GM19240 (cell line): Measurements from ENCODE around the gene NDFIP1.
"Not testable (repeated sequence)": the region's sequence is repeated elsewhere in the genome, so short reads cannot be mapped to it uniquely, and the experiment has no call there.

Experiments used
- DNase-seq: peaks from one replicate; pipeline ENCODE4 v3.0.0; 2011; ENCODE audit warnings: low spot score; ENCODE audit not compliant: insufficient read length

Gene NDFIP1

GRCh38 chr5:142186857-142187594, 78.4 kb downstream of the NDFIP1 start:
- DNase-seq, result no peak

- not testable (repeated sequence) for DNase-seq
Observed at GRCh38 chr5:142188691-142189090, 80.1 kb downstream of the NDFIP1 start.

DNA sequence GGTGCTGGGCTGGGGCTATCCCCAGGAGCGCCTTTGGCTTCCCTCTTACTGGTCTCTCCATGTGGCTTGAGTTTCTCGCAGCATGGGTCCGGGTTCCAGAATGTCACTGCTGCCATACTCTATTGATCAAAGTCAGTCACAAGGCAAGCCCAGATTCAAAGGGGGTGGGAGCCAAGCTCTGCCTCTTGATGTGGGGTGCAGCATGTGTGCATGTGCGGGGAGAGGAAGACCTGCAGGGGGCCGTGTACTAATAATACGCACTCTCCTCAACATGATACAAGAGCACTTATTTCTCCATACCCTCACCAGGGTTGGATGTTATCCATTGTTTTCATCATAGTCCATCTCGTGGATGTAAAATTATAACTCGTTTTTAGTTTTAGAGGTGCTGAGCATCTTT, 81.2 kb downstream of the NDFIP1 start:
- DNase-seq, result no peak

- DNase-seq, result no peak
Observed at GRCh38 chr5:142191776-142192175, 83.2 kb downstream of the NDFIP1 start.

DNA sequence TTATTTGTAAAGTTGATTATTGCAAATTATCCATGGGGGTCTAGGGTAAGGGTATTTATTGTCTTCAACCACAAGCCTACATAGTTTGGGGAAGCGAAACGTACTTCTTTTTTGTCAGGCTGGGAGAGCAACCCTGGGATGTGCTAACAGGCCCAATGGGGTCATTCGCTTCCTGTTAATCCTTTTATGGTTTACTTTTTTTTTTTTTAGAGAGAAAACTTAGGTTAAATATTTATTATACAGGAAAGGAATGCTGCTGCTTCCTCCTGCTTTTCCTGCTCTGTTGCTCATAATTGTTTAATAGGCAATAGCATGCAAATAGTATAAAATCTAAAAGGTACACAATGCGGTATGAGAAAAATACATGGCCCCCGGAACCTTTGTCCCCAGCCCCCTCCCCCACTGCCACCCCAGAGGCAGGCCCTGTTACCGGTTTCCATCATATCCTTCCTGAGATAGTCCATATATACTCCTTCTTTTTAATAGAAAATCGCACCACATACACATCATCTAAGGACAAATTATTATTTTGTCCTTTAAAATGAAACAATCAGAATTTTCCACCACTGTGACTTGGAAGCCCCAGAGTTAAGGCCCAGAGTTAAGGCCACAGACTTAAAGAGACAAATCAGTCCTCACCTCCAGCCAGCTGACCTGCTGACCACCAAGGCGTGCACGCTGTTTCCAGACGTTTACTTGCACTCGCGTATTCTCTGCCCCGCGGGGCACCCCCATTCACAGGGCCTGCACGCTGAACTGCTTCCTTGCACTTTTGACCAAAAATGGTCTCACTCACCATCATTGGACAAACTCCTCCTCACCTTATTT, 83.9 kb downstream of the NDFIP1 start:
- no peak for DNase-seq

GRCh38 chr5:142193114-142193428, 84.5 kb downstream of the NDFIP1 start:
- DNase-seq, result no peak

DNA sequence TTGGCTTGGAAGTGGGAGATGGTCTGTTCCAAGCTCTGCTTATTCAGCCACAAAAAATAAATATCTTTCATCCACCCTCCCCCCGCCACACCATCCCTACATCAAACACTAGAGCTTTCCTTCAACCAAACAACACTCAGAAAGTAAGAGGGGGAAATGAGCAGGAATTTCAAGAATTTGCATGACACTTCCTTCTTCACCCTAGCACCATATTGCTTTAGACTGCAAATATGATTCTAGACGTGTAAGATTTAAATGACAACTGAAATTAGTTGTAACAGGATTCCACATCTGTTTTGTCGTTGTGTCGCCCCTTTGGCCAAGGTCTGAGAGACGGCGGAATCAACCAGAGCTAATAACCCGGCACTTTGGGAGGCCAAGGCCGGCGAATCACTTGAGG, 88.5 kb downstream of the NDFIP1 start:
- no peak for DNase-seq

DNA sequence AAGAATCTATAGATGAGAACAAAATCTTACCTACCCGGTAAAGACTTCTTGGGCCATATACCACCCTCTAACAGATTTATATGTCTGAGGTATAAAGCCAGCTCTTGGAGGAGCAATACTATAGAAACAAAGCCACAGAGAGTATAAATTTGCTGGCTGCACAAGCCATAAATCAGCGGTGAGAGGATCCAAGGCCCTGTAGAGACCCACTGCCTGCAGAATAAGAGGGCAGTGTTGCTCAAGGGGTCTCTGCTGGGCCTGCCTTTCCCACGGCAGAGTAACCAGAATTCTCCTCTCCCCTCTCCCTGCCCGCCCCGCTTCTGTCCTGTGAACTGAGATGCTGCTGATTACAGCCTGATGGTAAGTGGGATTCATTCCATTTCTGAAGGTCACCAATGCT, 89.2 kb downstream of the NDFIP1 start:
- no peak for DNase-seq

DNA sequence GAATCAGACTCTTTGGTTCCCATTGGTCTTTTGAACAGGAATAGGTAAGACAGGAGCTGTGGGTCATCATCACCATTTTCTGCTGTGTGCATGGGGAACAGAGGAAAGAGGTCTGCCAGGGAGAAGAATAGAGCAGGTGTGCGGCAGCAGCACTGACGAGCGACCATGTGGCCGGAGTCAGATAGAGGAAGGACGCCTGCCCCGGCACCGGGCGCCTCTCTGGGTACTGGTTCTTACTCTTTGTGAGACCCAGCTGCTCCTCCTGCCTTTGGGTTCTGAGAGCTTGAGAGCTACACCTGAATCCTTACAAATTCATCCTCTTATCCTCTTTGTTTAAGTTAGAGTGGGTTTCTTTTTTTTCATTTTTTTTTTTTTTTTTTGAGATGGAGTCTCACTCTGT, 90.8 kb downstream of the NDFIP1 start:
- DNase-seq, result no peak

DNA sequence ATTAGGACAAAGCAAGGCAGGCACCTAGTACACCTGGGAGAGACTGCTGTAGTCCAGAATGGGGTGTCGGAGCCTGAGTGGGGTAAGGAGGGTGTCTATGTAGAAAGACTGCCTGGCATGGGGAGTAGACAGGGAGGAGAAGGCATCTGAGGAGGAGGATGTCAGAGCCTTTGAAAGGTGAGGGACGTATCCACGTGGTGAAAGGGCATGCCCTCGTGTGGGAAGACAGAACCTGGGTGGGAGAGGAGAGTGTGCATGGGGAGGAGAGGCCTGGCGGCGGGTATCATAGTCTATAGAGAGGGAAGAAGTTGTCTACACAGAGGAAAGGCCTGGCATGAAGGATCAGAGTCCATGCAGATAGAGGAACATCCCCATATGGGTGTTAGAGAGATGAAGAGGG, 91.8 kb downstream of the NDFIP1 start:
- DNase-seq, result no peak

DNA sequence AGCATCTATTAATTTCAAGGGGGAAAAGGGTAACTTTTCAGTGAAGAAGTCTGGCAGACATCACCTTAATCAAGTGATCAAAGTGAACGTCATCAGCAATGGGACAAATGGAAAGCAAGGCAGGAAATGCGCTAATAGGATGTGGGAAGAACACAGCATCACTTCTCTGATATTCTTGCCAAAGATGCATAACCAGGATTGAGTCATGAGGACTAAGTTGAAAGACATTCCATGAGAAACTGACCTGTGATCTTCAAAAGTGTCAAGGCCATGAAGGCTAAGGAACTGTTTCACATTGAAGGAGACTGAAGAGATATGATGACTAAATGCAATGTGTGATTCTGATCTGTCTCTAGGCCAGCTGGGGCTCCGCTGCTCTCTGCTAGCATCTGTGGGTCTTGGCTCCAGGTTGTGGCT, 92.9 kb downstream of the NDFIP1 start:
- DNase-seq, result no peak

DNA sequence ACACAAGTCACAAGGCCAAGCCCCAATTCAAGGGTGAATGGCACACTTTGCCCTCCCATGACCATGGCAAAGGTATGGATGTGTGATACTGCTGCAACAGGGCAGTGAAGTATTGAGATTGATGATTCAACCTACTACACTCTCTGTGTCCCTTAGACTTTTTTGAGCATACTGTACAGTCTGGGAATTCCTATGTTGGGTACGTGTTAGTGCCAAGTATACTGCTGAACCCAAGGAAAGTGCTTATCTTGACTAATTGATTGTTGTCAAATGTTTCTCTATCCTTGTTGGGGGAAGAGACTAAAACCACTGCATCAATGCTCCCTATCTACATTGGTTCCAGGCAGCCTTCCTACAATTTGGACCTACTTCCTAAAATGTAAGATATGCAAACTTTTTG, 93.7 kb downstream of the NDFIP1 start:
- DNase-seq, result no peak
